BLaER1 treated with 17β-estradiol and CSF1 and Interleukin-3, amounts not matched to agents 10 nM and 100 nM (cell line): ENCODE data around the gene PPP2R2C.

Experiments used
- H3K27ac ChIP-seq, 11 experiments: shearing (Covaris generic); formaldehyde crosslinking; 2 replicates each; pipeline ENCODE4 v1.8.1; 2022
- H3K27me3 ChIP-seq, 11 experiments: shearing (Covaris generic); formaldehyde crosslinking; 2 replicates each; pipeline ENCODE4 v1.8.1; 2022
- H3K36me3 ChIP-seq, 11 experiments: shearing (Covaris generic); formaldehyde crosslinking; 2 replicates each; pipeline ENCODE4 v1.8.1; 2022
- H3K4me1 ChIP-seq, 10 experiments: shearing (Covaris generic); formaldehyde crosslinking; 2 replicates each; pipeline ENCODE4 v1.8.1; 2022
- H3K4me2 ChIP-seq, 11 experiments: shearing (Covaris generic); formaldehyde crosslinking; 2 replicates each; pipeline ENCODE4 v1.8.1; 2022
- H3K4me3 ChIP-seq, 10 experiments: shearing (Covaris generic); formaldehyde crosslinking; 2 replicates each; pipeline ENCODE4 v1.8.1; 2022
- H3K9ac ChIP-seq, 11 experiments: shearing (Covaris generic); formaldehyde crosslinking; 2 replicates each; pipeline ENCODE4 v1.8.1; 2022
- H3K9me3 ChIP-seq, 11 experiments: shearing (Covaris generic); formaldehyde crosslinking; replicated peaks in 1 of 11; 2 replicates each; pipeline ENCODE4 v1.8.1; 2022
- H4K20me1 ChIP-seq, 11 experiments: shearing (Covaris generic); formaldehyde crosslinking; 2 replicates each; pipeline ENCODE4 v1.8.1; 2022
- Cebpa-rat ChIP-seq, 11 experiments: shearing (Covaris generic); IDR thresholded peaks; 2 replicates each; pipeline ENCODE4 v1.8.1; 2022

PPP2R2C gene

DNA sequence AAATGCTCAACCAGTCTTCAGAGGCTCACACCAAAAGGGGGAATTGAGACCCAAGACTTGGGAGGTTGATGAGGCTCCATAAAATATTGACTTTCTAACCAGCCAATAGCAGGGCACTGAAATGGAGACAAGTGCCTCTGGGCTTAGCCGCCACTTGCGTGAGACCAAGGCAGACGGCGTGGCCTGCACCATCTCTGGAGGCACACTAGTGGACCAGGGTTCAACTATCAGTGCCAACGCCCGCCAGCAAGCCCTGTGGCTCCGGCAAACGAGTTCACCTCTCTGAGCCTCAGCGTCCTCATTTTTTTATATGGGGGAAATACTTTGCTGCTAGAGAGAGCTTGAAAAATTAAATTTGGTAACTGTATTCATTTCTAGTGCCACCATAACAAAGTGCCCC lies 50.3 kb downstream of the PPP2R2C start:
- Histone ChIP-seq H3K4me1 (peaks cover 12 to 57% (median 39%) of the 10 kb centered on the region in 10 experiments), H3K4me3 (no peak overlapping the region), H3K4me2 (peak overlapping the region in 8 of 11 experiments; percentile 44 to 73 (median 54); a peak in 14 of 22 replicates), H3K9ac (no peak overlapping the region), H3K36me3 (no peaks in the 10 kb centered on the region), H3K9me3 (0 out of 22 replicates have a peak, but pooled peaks cover 0 to 5% (median 0%) of the 10 kb centered on the region in 11 experiments), H3K27me3 (no peaks in the 10 kb centered on the region), H3K27ac (no peak overlapping the region), H4K20me1 (peaks cover 0 to 4% (median 0%) of the 10 kb centered on the region in 11 experiments; a peak in 2 of 22 replicates)
- no peak for TF ChIP-seq Cebpa-rat (IDR thresholded peaks at IDR 0.05)

DNA sequence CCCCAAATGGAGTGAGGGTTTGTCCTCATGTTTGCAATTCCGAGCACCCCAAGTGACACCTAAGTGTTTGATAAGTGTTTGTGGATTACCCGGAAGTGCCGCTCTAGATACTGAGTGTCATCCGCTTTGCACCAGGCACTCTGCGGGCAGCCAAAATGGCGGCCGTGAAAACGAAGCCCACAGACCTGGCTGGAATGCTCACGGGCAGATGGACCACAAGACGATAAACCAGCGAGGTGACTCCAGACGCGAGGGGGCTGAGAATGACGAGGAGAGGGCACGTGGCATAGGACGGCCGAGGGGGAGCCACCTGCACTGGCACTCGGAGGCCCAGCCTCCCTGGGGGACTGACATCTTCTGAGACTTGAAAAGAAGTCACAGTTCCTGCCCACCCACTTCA lies 51.0 kb downstream of the PPP2R2C start:
- Histone ChIP-seq H3K9ac (no peak overlapping the region), H3K27ac (no peak overlapping the region), H3K4me2 (peak overlapping the region in 8 of 11 experiments; percentile 44 to 73 (median 54); a peak in 15 of 22 replicates), H4K20me1 (peaks cover 0 to under 1% (median 0%) of the 10 kb centered on the region in 11 experiments; a peak in 2 of 22 replicates), H3K27me3 (no peaks in the 10 kb centered on the region), H3K4me3 (no peak overlapping the region), H3K4me1 (peaks cover 12 to 64% (median 46%) of the 10 kb centered on the region in 10 experiments), H3K9me3 (0 out of 22 replicates have a peak, but pooled peaks cover 0 to 5% (median 0%) of the 10 kb centered on the region in 11 experiments), H3K36me3 (no peaks in the 10 kb centered on the region)
- no peak for TF ChIP-seq Cebpa-rat (IDR thresholded peaks at IDR 0.05)

DNA sequence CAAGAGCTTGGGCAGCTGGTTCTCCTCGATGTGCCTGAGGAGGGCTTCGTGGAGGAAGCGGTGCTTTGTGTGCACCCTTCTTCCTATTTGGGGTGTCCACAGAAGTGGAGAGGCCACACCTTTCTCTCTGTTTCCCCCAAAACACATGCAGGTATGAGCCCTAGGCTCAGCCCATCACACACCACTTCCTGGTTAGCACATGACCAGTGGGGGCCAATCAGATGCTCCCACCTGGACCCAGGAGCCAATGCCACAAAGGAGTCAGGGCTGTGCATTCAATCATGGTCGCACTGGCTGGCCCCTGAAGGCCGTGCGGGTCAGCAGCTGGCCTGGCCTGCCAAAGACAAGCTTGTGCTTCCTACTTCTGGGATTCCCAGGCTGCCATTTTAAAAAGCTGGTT lies 51.4 kb downstream of the PPP2R2C start:
- Histone ChIP-seq H3K4me1 (peaks cover 12 to 67% (median 47%) of the 10 kb centered on the region in 10 experiments), H3K9ac (no peak overlapping the region), H3K27ac (no peak overlapping the region), H4K20me1 (no peaks in the 10 kb centered on the region; a peak in 2 of 22 replicates), H3K4me2 (peak overlapping the region in 7 of 11 experiments; percentile 44 to 73 (median 51); a peak in 13 of 22 replicates), H3K4me3 (no peak overlapping the region), H3K27me3 (no peaks in the 10 kb centered on the region), H3K9me3 (0 out of 22 replicates have a peak, but pooled peaks cover 0 to 5% (median 0%) of the 10 kb centered on the region in 11 experiments), H3K36me3 (no peaks in the 10 kb centered on the region)
- TF ChIP-seq Cebpa-rat (IDR thresholded peaks at IDR 0.05): no peak

DNA sequence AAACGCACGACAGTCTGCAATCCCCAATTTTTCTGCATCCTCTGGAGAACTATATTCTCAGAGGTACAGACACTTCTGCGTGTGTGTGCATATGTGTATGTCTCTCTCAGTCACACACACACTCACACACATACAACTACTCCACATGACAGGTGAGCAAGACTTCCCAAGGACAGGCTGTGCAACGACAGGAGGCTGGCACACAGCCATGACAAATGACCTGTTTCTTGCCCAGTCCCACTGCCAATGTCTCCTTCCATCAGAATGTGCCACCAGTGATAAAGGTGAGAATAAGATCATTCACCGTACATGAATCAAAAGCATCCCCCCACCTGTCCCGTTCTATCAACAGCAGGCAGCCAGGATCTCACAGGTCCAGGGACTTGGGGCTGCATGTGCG lies 52.4 kb downstream of the PPP2R2C start:
- Histone ChIP-seq H3K27ac (no peak overlapping the region), H3K9ac (no peak overlapping the region), H3K4me2 (no peak overlapping the region), H4K20me1 (no peaks in the 10 kb centered on the region; a peak in 2 of 22 replicates), H3K9me3 (0 out of 22 replicates have a peak, but pooled peaks cover 0 to 5% (median 0%) of the 10 kb centered on the region in 11 experiments), H3K27me3 (no peaks in the 10 kb centered on the region), H3K4me1 (peaks cover 12 to 67% (median 47%) of the 10 kb centered on the region in 10 experiments), H3K4me3 (no peak overlapping the region), H3K36me3 (no peaks in the 10 kb centered on the region)
- no peak for TF ChIP-seq Cebpa-rat (IDR thresholded peaks at IDR 0.05)

DNA sequence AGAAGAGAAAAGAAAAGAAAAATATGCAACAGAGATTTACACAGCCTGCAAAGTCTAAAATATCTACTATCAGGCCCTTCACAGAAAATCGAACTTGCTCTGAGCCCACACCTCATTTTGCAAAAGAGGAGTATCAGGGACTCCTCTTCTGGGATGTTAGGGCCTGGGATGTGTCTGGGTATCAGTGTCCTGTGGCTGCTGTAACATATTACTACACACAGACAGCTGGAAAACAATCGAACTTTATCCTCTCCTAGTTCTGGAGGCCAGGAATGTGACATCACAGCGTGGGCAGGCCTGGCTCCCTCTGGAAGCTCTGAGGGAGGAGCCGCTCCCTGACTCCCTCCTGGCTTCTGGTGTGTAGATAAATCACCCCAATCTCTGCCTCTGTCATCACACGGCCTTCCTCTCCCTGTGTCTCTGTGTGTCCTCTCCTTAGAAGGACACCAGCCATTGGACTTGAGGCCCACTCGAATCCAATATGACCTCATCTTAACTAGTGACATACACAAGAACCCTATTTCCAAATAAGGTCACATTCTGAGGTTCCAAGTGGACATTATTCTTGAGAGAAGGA lies 52.9 kb downstream of the PPP2R2C start:
- no peak overlapping the region for H3K4me3 ChIP-seq

DNA sequence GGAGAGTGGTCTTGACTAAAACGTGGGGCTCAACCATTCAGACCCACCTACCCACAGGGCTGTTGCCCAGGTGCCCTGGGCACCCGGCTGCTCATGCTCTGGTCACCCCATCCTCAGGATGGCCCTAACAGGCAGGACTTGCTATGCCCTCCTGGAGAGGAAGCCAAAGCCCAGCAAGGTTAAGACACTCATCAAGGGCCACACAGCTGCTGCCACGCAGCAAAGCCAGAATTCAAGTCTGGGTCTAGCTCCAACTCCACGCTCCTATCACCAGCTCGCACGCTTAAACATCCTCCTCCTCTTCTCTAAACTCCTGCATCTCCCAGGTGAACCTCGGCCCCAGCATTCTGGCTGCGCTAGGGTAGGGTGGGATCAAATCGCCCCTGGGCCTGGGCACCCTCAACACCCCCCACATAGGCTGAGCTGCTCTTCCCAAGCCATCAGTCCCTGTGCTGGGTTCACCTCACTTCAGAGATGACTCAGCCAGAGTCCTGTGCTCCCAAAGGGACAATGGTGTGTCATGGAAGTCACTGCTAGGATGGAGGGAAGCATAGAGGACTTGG lies 54.1 kb downstream of the PPP2R2C start:
- no peaks in the 10 kb centered on the region for H3K27me3 ChIP-seq
- no peak overlapping the region for H3K4me3 ChIP-seq
- no peaks in the 10 kb centered on the region for H3K36me3 ChIP-seq
- no peak overlapping the region for H3K27ac ChIP-seq
- H3K9me3 ChIP-seq: peaks cover 0 to 20% (median 13%) of the 10 kb centered on the region in 11 experiments; a peak in 18 of 22 replicates
- peaks cover 0 to 53% (median 39%) of the 10 kb centered on the region in 10 experiments; a peak in 15 of 20 replicates for H3K4me1 ChIP-seq
- no peaks in the 10 kb centered on the region; a peak in 1 of 22 replicates for H4K20me1 ChIP-seq
- no peak for TF ChIP-seq Cebpa-rat (IDR thresholded peaks at IDR 0.05)
- H3K9ac ChIP-seq: peak overlapping the region in 1 of 11 experiments; percentile 41; a peak in 1 of 22 replicates
- H3K4me2 ChIP-seq: peak overlapping the region in 7 of 11 experiments; percentile 21 to 60 (median 50); a peak in 14 of 22 replicates

More for the DNA sequence above, 52.9 kb downstream of the PPP2R2C start:
- peaks cover 0 to 8% (median 2%) of the 10 kb centered on the region in 11 experiments; a peak in 9 of 22 replicates for H3K9me3 ChIP-seq
- H4K20me1 ChIP-seq: no peaks in the 10 kb centered on the region; a peak in 2 of 22 replicates
- peak overlapping the region in 2 of 11 experiments; percentile 50 to 58; a peak in 1 of 22 replicates for H3K4me2 ChIP-seq
- H3K9ac ChIP-seq: no peak overlapping the region
- no peak overlapping the region for H3K27ac ChIP-seq
- no peaks in the 10 kb centered on the region for H3K27me3 ChIP-seq
- peaks cover 12 to 66% (median 47%) of the 10 kb centered on the region in 10 experiments for H3K4me1 ChIP-seq
- no peak for TF ChIP-seq Cebpa-rat (IDR thresholded peaks at IDR 0.05)
- no peaks in the 10 kb centered on the region for H3K36me3 ChIP-seq

DNA sequence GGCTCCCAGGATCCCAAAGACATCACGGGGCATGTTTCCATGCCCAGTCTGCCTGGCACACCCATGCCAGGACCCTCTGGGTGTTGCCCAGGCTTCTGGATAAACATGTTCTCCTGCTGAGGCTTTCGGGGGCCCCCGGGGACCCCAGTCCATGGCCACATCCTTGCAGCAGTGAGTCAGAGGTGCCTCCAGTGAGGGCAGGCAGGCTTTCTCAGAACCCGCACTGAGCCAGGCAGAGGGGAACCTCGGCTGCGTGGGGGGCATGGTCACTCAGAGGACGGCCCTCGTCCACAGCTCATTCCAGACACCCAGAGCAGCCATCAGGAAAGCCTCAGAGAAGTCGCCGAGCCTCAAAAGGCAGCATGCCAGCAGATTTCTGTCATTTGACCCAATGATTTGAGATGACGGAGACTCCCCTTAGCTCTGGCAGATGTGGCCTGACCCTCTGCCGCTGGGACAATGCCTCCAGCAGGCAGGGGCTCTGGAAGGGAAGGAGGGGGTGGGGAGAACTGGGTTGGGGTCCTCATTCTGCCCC lies 54.8 kb downstream of the PPP2R2C start:
- H3K36me3 ChIP-seq: no peaks in the 10 kb centered on the region
- no peak overlapping the region for H3K27ac ChIP-seq
- no peak overlapping the region for H3K4me3 ChIP-seq
- peak overlapping the region in 8 of 11 experiments; percentile 7 to 60 (median 49); a peak in 14 of 22 replicates for H3K4me2 ChIP-seq
- peaks cover 0 to 22% (median 15%) of the 10 kb centered on the region in 11 experiments; a peak in 18 of 22 replicates for H3K9me3 ChIP-seq
- H3K27me3 ChIP-seq: no peaks in the 10 kb centered on the region
- H3K9ac ChIP-seq: no peak overlapping the region
- no peaks in the 10 kb centered on the region; a peak in 1 of 22 replicates for H4K20me1 ChIP-seq
- peaks cover 0 to 49% (median 39%) of the 10 kb centered on the region in 10 experiments; a peak in 13 of 20 replicates for H3K4me1 ChIP-seq
- TF ChIP-seq Cebpa-rat (IDR thresholded peaks at IDR 0.05): no peak

DNA sequence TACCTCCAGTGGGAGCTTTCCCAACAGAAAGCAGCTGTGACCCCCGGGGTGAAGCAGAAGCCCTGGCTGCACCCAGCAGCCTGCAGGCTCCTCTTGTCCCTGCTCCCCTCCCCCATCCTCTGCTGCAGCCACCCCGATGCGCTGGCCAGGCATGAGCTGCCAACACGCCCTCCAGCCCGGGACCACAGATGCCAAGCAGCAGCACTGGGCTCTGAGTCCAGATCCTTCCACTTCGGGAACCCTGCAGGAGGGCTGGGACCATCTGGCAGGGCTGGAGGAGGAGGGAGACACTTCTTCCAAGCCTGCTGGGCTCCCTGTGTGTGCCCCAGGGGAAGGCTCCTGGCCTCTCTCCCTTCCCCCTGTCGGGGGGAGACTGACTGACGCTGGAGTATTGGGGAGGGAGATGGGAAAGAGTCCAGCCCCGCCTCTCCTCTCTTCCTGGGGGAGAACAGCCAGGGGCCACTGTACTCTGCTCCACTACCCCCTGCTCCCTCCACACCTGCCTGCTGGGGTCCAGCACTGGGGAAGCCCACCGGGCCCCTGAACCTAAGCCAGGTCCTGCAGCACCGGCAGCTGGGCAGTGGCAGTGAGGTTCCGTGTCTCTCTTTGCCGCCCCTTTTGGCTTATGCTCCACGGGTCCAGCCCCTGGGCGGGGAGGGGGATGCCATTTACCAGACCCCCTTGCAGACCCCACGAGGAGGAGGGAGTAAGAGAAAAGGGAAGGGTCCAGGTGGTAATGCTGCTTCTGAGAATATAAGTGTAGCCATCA lies 55.7 kb downstream of the PPP2R2C start:
- Histone ChIP-seq H3K4me2 (peak overlapping the region in 7 of 11 experiments; percentile 7 to 60 (median 48); a peak in 5 of 22 replicates), H3K36me3 (no peaks in the 10 kb centered on the region), H3K9ac (no peak overlapping the region), H3K9me3 (peaks cover 0 to 23% (median 15%) of the 10 kb centered on the region in 11 experiments; a peak in 18 of 22 replicates), H3K27me3 (no peaks in the 10 kb centered on the region), H3K27ac (no peak overlapping the region), H4K20me1 (no peaks in the 10 kb centered on the region; a peak in 1 of 22 replicates), H3K4me3 (no peak overlapping the region), H3K4me1 (peaks cover 0 to 40% (median 33%) of the 10 kb centered on the region in 10 experiments; a peak in 13 of 20 replicates)
- TF ChIP-seq Cebpa-rat (IDR thresholded peaks at IDR 0.05): no peak
